SK-N-SH treated with all-trans-retinoic acid at 6 μM for 48 hours (cell line): Measurements from ENCODE around the gene RGMB.
"Not testable (repeated sequence)": the region's sequence is repeated elsewhere in the genome, so short reads cannot be mapped to it uniquely, and the experiment has no call there.

Source experiments
- ATAC-seq: fragments of 200-7000 bp; cut with Tn5 transposase; 3 replicates; pipeline ENCODE4 v1.9.1; 2020; ENCODE audit warnings: mild to moderate bottlenecking, moderate library complexity
- ARNTL ChIP-seq: fragments of 450-650 bp; formaldehyde crosslinking; IDR thresholded peaks from 2 replicates; pipeline ENCODE4 v1.5.0; 2020; ENCODE audit warnings: low read depth, mild to moderate bottlenecking, moderate library complexity, borderline replicate concordance
- BACH2 ChIP-seq: fragments of 250-450 bp; sonication (Bioruptor Pico); IDR thresholded peaks from 2 replicates; pipeline ENCODE4 v1.9.0; 2021; ENCODE audit warnings: mild to moderate bottlenecking, borderline replicate concordance
- CREB5 ChIP-seq: fragments of 250-450 bp; sonication (Bioruptor Pico); IDR thresholded peaks from 2 replicates; pipeline ENCODE4 v1.5.1; 2020; ENCODE audit warnings: low read depth, mild to moderate bottlenecking, moderate library complexity
- CSDC2 ChIP-seq: fragments of 250-450 bp; sonication (Bioruptor Pico); IDR thresholded peaks from 2 replicates; pipeline ENCODE4 v1.5.0; 2020; ENCODE audit warnings: mild to moderate bottlenecking, moderate library complexity
- ISL1 ChIP-seq: fragments of 250-450 bp; sonication (Bioruptor Pico); IDR thresholded peaks from 2 replicates; pipeline ENCODE4 v2.1.2; 2022; ENCODE audit warnings: mild to moderate bottlenecking, moderate library complexity
- OSR1 ChIP-seq: fragments of 250-450 bp; sonication (Bioruptor Pico); IDR thresholded peaks from 2 replicates; pipeline ENCODE4 v1.8.0; 2022; ENCODE audit warnings: moderate library complexity, mild to moderate bottlenecking, inconsistent platforms
- PATZ1 ChIP-seq: fragments of 250-450 bp; sonication (Bioruptor Pico); IDR thresholded peaks from 2 replicates; pipeline ENCODE4 v1.8.0; 2020; ENCODE audit warnings: mild to moderate bottlenecking, moderate library complexity, borderline replicate concordance
- PPARA ChIP-seq: fragments of 250-450 bp; sonication (Bioruptor Pico); IDR thresholded peaks from 2 replicates; pipeline ENCODE4 v1.5.0; 2020; ENCODE audit warnings: mild to moderate bottlenecking, borderline replicate concordance
- RARB ChIP-seq: fragments of 250-450 bp; sonication (Bioruptor Pico); IDR thresholded peaks from 2 replicates; pipeline ENCODE4 v1.8.0; 2021; ENCODE audit warnings: mild to moderate bottlenecking, moderate library complexity
- TCF4 ChIP-seq: fragments of 250-450 bp; sonication (Bioruptor Pico); IDR thresholded peaks from 2 replicates; pipeline ENCODE4 v1.8.0; 2021; ENCODE audit warnings: mild to moderate bottlenecking, moderate library complexity, borderline replicate concordance
- TOX ChIP-seq: fragments of 250-450 bp; sonication (Bioruptor Pico); IDR thresholded peaks from 2 replicates; pipeline ENCODE4 v1.8.0; 2021; ENCODE audit warnings: mild to moderate bottlenecking, moderate library complexity, borderline replicate concordance
- ZC3H10 ChIP-seq: fragments of 250-450 bp; sonication (Bioruptor Pico); IDR thresholded peaks from 2 replicates; pipeline ENCODE4 v1.5.1; 2021; ENCODE audit warnings: mild to moderate bottlenecking, moderate library complexity
- ZFP3 ChIP-seq: fragments of 250-450 bp; sonication (Bioruptor Pico); IDR thresholded peaks from 2 replicates; pipeline ENCODE4 v1.5.0; 2020; ENCODE audit warnings: mild to moderate bottlenecking, moderate library complexity
- ZFP30 ChIP-seq: fragments of 450-650 bp; formaldehyde crosslinking; IDR thresholded peaks from 2 replicates; pipeline ENCODE4 v1.5.0; 2022; ENCODE audit warnings: mild to moderate bottlenecking, moderate library complexity
- ZNF70 ChIP-seq: fragments of 450-650 bp; formaldehyde crosslinking; IDR thresholded peaks from 2 replicates; pipeline ENCODE4 v1.5.0; 2020; ENCODE audit warnings: mild to moderate bottlenecking, moderate library complexity
- ZNF8 ChIP-seq: fragments of 450-650 bp; formaldehyde crosslinking; IDR thresholded peaks from 2 replicates; pipeline ENCODE4 v1.5.0; 2020; ENCODE audit warnings: mild to moderate bottlenecking, moderate library complexity
- TF ChIP-seq, protein P1 (sequence below): fragments of 250-450 bp; sonication (Bioruptor Pico); IDR thresholded peaks from 2 replicates; pipeline ENCODE4 v1.8.0; 2021; ENCODE audit warnings: low read depth, mild to moderate bottlenecking, moderate library complexity, borderline replicate concordance
- TF ChIP-seq, protein P2 (sequence below): fragments of 250-450 bp; sonication (Bioruptor Pico); IDR thresholded peaks from 2 replicates; pipeline ENCODE4 v1.5.1; 2021; ENCODE audit warnings: mild to moderate bottlenecking, moderate library complexity

Gene RGMB

DNA sequence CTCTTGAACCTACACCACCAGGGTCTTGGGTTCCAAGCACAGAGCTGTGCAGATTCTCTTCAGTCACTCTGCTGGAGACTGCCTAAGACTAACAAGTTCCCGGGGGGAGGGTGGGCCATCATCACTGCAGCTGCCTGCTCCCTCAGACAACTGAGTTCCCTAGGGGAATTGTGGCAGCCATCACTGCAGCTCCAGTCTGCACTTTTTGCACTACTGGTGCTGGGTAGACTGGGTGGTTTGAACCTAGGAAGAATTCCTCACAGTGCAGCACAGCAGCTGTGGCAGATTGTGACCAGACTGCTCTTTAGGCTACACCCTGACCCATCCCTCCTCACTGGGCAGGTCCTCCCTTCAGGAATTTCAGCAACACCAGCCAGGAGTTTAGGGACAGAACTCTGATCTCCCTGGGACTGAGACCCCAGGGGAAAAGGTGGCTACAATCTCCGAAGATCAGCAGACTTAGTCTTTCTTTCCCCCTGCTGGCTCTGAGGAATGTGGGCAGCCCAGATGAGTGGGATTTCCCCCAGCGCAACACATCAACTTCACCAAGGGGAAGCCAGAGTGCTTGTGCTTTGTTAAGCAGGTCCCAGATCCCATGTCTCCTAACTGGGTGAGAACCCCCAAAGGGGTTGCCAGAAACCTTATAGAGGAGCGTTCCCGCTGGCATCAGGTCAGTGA, 30.9 kb upstream of the RGMB start:
- no peak for TF ChIP-seq RARB (CRISPR knock-in tag)
- no peak for TF ChIP-seq ISL1 (CRISPR knock-in tag)
- TF ChIP-seq TOX (CRISPR knock-in tag), result no peak
- TF ChIP-seq ZFP3 (CRISPR knock-in tag), result no peak
- TF ChIP-seq PPARA (CRISPR knock-in tag), result no peak
- TF ChIP-seq ZFP30 (CRISPR knock-in tag), result no peak
- no peak for TF ChIP-seq CREB5 (CRISPR knock-in tag)
- TF ChIP-seq ARNTL (CRISPR knock-in tag), result no peak
- TF ChIP-seq, protein P1, sequence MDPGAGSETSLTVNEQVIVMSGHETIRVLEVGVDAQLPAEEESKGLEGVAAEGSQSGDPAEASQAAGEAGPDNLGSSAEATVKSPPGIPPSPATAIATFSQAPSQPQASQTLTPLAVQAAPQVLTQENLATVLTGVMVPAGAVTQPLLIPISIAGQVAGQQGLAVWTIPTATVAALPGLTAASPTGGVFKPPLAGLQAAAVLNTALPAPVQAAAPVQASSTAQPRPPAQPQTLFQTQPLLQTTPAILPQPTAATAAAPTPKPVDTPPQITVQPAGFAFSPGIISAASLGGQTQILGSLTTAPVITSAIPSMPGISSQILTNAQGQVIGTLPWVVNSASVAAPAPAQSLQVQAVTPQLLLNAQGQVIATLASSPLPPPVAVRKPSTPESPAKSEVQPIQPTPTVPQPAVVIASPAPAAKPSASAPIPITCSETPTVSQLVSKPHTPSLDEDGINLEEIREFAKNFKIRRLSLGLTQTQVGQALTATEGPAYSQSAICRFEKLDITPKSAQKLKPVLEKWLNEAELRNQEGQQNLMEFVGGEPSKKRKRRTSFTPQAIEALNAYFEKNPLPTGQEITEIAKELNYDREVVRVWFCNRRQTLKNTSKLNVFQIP (CRISPR knock-in tag), result no peak
- TF ChIP-seq ZNF8 (CRISPR knock-in tag), result no peak
- TF ChIP-seq, protein P2, sequence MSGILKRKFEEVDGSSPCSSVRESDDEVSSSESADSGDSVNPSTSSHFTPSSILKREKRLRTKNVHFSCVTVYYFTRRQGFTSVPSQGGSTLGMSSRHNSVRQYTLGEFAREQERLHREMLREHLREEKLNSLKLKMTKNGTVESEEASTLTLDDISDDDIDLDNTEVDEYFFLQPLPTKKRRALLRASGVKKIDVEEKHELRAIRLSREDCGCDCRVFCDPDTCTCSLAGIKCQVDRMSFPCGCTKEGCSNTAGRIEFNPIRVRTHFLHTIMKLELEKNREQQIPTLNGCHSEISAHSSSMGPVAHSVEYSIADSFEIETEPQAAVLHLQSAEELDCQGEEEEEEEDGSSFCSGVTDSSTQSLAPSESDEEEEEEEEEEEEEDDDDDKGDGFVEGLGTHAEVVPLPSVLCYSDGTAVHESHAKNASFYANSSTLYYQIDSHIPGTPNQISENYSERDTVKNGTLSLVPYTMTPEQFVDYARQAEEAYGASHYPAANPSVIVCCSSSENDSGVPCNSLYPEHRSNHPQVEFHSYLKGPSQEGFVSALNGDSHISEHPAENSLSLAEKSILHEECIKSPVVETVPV (CRISPR knock-in tag), result no peak
- no peak for TF ChIP-seq ZC3H10 (CRISPR knock-in tag)
- no peak for TF ChIP-seq PATZ1 (CRISPR knock-in tag)
- no peak for TF ChIP-seq CSDC2 (CRISPR knock-in tag)
- TF ChIP-seq BACH2 (CRISPR knock-in tag), result no peak
- TF ChIP-seq TCF4 (CRISPR knock-in tag), result no peak
- no peak for TF ChIP-seq ZNF70 (CRISPR knock-in tag)
- ATAC-seq, result no peak

- ATAC-seq, result not testable (repeated sequence)
Measured at GRCh38 chr5:98748259-98748658, 25.2 kb upstream of the RGMB start.

- TF ChIP-seq CREB5 (CRISPR knock-in tag), result no peak
- TF ChIP-seq, protein P1 (CRISPR knock-in tag), result no peak
- no peak for TF ChIP-seq PPARA (CRISPR knock-in tag)
- no peak for TF ChIP-seq OSR1 (CRISPR knock-in tag)
- TF ChIP-seq CSDC2 (CRISPR knock-in tag), result no peak
- TF ChIP-seq ZFP3 (CRISPR knock-in tag), result no peak
- TF ChIP-seq ZNF70 (CRISPR knock-in tag), result no peak
- no peak for ATAC-seq
Measured at GRCh38 chr5:98749046-98749445, 24.4 kb upstream of the RGMB start.
